ENCODE measurements around the gene GSTA2.

The GSTA2 gene

GRCh38 chr6:52788478-52788877, 25.2 kb upstream of the GSTA2 start:
- no peak overlapping the region for H3K4me3 ChIP-seq (ENCODE audit: low read depth, low read length)
- H3K27ac ChIP-seq (ENCODE audit: extremely low read depth, low read depth, low read length) = no peak overlapping the region
- ChIA-PET CTCF (no interaction called here), POLR2A (no interaction called here)
- TF ChIP-seq BCL11A (tag by site-specific recombination; IDR thresholded peaks at IDR 0.05; ENCODE audit: low read depth) (no peak), EGR2 (tag by site-specific recombination; IDR thresholded peaks at IDR 0.05; ENCODE audit: low read depth) (peak; percentile 49; the same call in 1 of the 2 replicates)
- no peaks in the 10 kb centered on the region for H3K9me3 ChIP-seq (ENCODE audit: control insufficient read depth, insufficient read depth, low read depth, low read length)
- no peaks in the 10 kb centered on the region for H3K36me3 ChIP-seq (ENCODE audit: control insufficient read depth in 2 of 2, insufficient read depth in 1 of 2, low read length in 2 of 2)
- H3K4me1 ChIP-seq (ENCODE audit: control insufficient read depth, insufficient read depth, low read length) = no peaks in the 10 kb centered on the region

DNA sequence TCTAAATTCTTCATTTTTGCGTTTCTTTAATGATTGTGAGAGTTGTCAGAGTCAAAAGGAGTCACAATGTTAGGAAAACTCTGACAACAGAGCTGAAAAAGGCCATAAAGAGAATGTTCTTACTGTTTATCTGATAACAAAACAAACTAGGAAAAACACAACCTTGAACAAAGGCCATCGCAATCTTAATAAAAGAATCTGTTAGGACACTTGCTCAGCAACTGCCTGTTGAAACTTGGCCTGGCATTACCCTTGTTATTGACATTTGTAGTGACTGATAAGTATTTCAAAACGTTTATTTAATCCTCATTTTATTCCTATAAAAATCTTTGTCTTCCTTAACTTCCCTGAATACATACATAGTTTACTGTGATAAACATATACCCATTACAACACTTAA, 24.6 kb upstream of the GSTA2 start:
- CTCF ChIA-PET = no interaction called here
- H3K27ac ChIP-seq (ENCODE audit: extremely low read depth, low read depth, low read length) = no peak overlapping the region
- no peaks in the 10 kb centered on the region for H3K36me3 ChIP-seq (ENCODE audit: control insufficient read depth in 2 of 2, insufficient read depth in 1 of 2, low read length in 2 of 2)
- POLR2A ChIA-PET = no interaction called here
- H3K9me3 ChIP-seq (ENCODE audit: control insufficient read depth, insufficient read depth, low read depth, low read length) = no peaks in the 10 kb centered on the region
- TF ChIP-seq ZNF792 (tag by site-specific recombination; IDR thresholded peaks at IDR 0.05) (no peak), ZNF610 (tag by site-specific recombination; IDR thresholded peaks at IDR 0.05; ENCODE audit: borderline replicate concordance) (no peak), ZNF248 (tag by site-specific recombination; IDR thresholded peaks at IDR 0.05) (no peak), ZNF843 (tag by site-specific recombination; IDR thresholded peaks at IDR 0.05) (no peak), ZNF18 (tag by site-specific recombination; IDR thresholded peaks at IDR 0.05) (no peak), SP2 (tag by site-specific recombination; IDR thresholded peaks at IDR 0.05) (no peak), ZNF23 (tag by site-specific recombination; IDR thresholded peaks at IDR 0.05; ENCODE audit: borderline replicate concordance) (no peak), ZBTB44 (tag by site-specific recombination; IDR thresholded peaks at IDR 0.05) (no peak), ZNF677 (tag by site-specific recombination; IDR thresholded peaks at IDR 0.05) (no peak), TCF7L2 (IDR thresholded peaks at IDR 0.05; ENCODE audit: borderline replicate concordance, low read depth, low read length) (no peak), ZNF214 (tag by site-specific recombination; IDR thresholded peaks at IDR 0.05; ENCODE audit: borderline replicate concordance) (no peak), ZNF624 (tag by site-specific recombination; IDR thresholded peaks at IDR 0.05) (no peak), ZNF561 (tag by site-specific recombination; IDR thresholded peaks at IDR 0.05; ENCODE audit: borderline replicate concordance) (no peak), ZNF510 (tag by site-specific recombination; IDR thresholded peaks at IDR 0.05; ENCODE audit: insufficient replicate concordance) (no peak), ZFP41 (tag by site-specific recombination; IDR thresholded peaks at IDR 0.05; ENCODE audit: borderline replicate concordance) (no peak), GLIS2 (tag by site-specific recombination; IDR thresholded peaks at IDR 0.05) (no peak), GLIS1 (tag by site-specific recombination; IDR thresholded peaks at IDR 0.05) (no peak), ZBTB21 (tag by site-specific recombination; IDR thresholded peaks at IDR 0.05) (no peak)
- TF ChIP-seq, protein P1, sequence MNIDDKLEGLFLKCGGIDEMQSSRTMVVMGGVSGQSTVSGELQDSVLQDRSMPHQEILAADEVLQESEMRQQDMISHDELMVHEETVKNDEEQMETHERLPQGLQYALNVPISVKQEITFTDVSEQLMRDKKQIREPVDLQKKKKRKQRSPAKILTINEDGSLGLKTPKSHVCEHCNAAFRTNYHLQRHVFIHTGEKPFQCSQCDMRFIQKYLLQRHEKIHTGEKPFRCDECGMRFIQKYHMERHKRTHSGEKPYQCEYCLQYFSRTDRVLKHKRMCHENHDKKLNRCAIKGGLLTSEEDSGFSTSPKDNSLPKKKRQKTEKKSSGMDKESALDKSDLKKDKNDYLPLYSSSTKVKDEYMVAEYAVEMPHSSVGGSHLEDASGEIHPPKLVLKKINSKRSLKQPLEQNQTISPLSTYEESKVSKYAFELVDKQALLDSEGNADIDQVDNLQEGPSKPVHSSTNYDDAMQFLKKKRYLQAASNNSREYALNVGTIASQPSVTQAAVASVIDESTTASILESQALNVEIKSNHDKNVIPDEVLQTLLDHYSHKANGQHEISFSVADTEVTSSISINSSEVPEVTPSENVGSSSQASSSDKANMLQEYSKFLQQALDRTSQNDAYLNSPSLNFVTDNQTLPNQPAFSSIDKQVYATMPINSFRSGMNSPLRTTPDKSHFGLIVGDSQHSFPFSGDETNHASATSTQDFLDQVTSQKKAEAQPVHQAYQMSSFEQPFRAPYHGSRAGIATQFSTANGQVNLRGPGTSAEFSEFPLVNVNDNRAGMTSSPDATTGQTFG (tag by site-specific recombination; IDR thresholded peaks at IDR 0.05; ENCODE audit: borderline replicate concordance) = no peak
- no peaks in the 10 kb centered on the region for H3K4me1 ChIP-seq (ENCODE audit: control insufficient read depth, insufficient read depth, low read length)
- no peak overlapping the region for H3K4me3 ChIP-seq (ENCODE audit: low read depth, low read length)
